Measurements from ENCODE around the gene ADCY9.

GRCh38 chr16:4098501-4098900 lies 17.7 kb downstream of the ADCY9 start:
- TF ChIP-seq, protein P1, sequence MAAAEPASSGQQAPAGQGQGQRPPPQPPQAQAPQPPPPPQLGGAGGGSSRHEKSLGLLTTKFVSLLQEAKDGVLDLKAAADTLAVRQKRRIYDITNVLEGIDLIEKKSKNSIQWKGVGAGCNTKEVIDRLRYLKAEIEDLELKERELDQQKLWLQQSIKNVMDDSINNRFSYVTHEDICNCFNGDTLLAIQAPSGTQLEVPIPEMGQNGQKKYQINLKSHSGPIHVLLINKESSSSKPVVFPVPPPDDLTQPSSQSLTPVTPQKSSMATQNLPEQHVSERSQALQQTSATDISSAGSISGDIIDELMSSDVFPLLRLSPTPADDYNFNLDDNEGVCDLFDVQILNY (CRISPR knock-in tag; IDR thresholded peaks at IDR 0.05), result no peak
- TF ChIP-seq TEAD1 (CRISPR knock-in tag; IDR thresholded peaks at IDR 0.05) (no peak), JUN (CRISPR knock-in tag; IDR thresholded peaks at IDR 0.05) (no peak), NFE2L1 (CRISPR knock-in tag; IDR thresholded peaks at IDR 0.05) (no peak), CTCF (IDR thresholded peaks at IDR 0.05) (no peak), GABPB1 (CRISPR knock-in tag; IDR thresholded peaks at IDR 0.05) (no peak), ZBTB21 (CRISPR knock-in tag; IDR thresholded peaks at IDR 0.05; ENCODE audit: borderline replicate concordance) (no peak), HMGA2 (CRISPR knock-in tag; IDR thresholded peaks at IDR 0.05) (no peak), NR2C2 (CRISPR knock-in tag; IDR thresholded peaks at IDR 0.05) (no peak)
- TF ChIP-seq, protein P2, sequence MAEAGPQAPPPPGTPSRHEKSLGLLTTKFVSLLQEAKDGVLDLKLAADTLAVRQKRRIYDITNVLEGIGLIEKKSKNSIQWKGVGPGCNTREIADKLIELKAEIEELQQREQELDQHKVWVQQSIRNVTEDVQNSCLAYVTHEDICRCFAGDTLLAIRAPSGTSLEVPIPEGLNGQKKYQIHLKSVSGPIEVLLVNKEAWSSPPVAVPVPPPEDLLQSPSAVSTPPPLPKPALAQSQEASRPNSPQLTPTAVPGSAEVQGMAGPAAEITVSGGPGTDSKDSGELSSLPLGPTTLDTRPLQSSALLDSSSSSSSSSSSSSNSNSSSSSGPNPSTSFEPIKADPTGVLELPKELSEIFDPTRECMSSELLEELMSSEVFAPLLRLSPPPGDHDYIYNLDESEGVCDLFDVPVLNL (CRISPR knock-in tag; IDR thresholded peaks at IDR 0.05; ENCODE audit: borderline replicate concordance, low read depth), result no peak
